NCI-H226 (cell line): ENCODE data around the gene RNF112.
A peak's percentile ranks its signal among the peaks of the same experiment; 100 is the strongest.

Experiments
- DNase-seq: peaks from one replicate; pipeline ENCODE4 v3.0.0-alpha.2; 2015

Gene RNF112

GRCh38 chr17:19376811-19377210 is 34.2 kb upstream of the RNF112 start:
- DNase-seq, result no peak

GRCh38 chr17:19377602-19378415 is 33.2 kb upstream of the RNF112 start:
- DNase-seq, result peak; percentile 98

- DNase-seq, result no peak
These were observed 32.3 kb upstream of the RNF112 start, which contains the start of gene MAPK7 for GRCh38 chr17:19378416-19379360. Gene MAPK7, plus strand, starts transcription at chr17:19378498. Its CDS starts 403 bp downstream, at chr17:19378901.

- DNase-seq, result no peak
These were observed 31.5 kb upstream of the RNF112 start for GRCh38 chr17:19379361-19380065.

- DNase-seq, result no peak
These were observed 30.3 kb upstream of the RNF112 start for GRCh38 chr17:19380481-19381301.

GRCh38 chr17:19381361-19381740 is 29.7 kb upstream of the RNF112 start:
- DNase-seq, result no peak

- no peak for DNase-seq
These were observed 29.1 kb upstream of the RNF112 start for GRCh38 chr17:19381741-19382444.

GRCh38 chr17:19382531-19383444 is 28.2 kb upstream of the RNF112 start:
- no peak for DNase-seq

GRCh38 chr17:19383681-19384470 is 27.2 kb upstream of the RNF112 start:
- DNase-seq, result no peak

- DNase-seq, result no peak
These were observed 26.2 kb upstream of the RNF112 start for GRCh38 chr17:19384723-19385391.

GRCh38 chr17:19385521-19385983 is 25.5 kb upstream of the RNF112 start:
- no peak for DNase-seq

GRCh38 chr17:19386051-19386929 is 24.7 kb upstream of the RNF112 start:
- DNase-seq, result peak; percentile 64

- DNase-seq, result no peak
These were observed 23.8 kb upstream of the RNF112 start, which contains the start of gene MFAP4 for GRCh38 chr17:19386974-19387920. Gene MFAP4, minus strand, starts transcription at chr17:19387190. Its CDS starts 35 bp downstream, at chr17:19387155.

- DNase-seq, result peak; percentile 50
These were observed 23.0 kb upstream of the RNF112 start for GRCh38 chr17:19387921-19388521.
